Fibroblast of skin of right quadriceps (primary cell): Measurements from ENCODE around the gene COX18.

ENCODE experiments used
- DNase-seq: peaks from one replicate; pipeline ENCODE4 v3.0.0-alpha.2; 2013

Gene COX18

GRCh38 chr4:73051625-73052024, 17.9 kb downstream of the COX18 start:
- no peak for DNase-seq

GRCh38 chr4:73045879-73046278, 23.6 kb downstream of the COX18 start:
- no peak for DNase-seq

GRCh38 chr4:73037057-73037456, 32.5 kb downstream of the COX18 start:
- no peak for DNase-seq

GRCh38 chr4:73036123-73036522, 33.4 kb downstream of the COX18 start:
- no peak for DNase-seq

GRCh38 chr4:73034896-73035295, 34.6 kb downstream of the COX18 start:
- DNase-seq, result no peak

- DNase-seq, result no peak
Measured at GRCh38 chr4:73028621-73029020, 40.9 kb downstream of the COX18 start.

- DNase-seq, result peak; percentile 22
Measured at GRCh38 chr4:73021634-73022033, 47.9 kb downstream of the COX18 start.

- DNase-seq, result peak; percentile 33
Measured at GRCh38 chr4:73019462-73020047, 50.0 kb downstream of the COX18 start.

GRCh38 chr4:73018595-73018994, 50.9 kb downstream of the COX18 start:
- DNase-seq, result no peak

- DNase-seq, result no peak
Measured at GRCh38 chr4:73013310-73013709, 56.2 kb downstream of the COX18 start.

- no peak for DNase-seq
Measured at GRCh38 chr4:73012673-73013072, 56.8 kb downstream of the COX18 start.

- no peak for DNase-seq
Measured at GRCh38 chr4:73011629-73011985, 57.9 kb downstream of the COX18 start.

- no peak for DNase-seq
Measured at GRCh38 chr4:73010789-73011628, 58.5 kb downstream of the COX18 start.

GRCh38 chr4:73007526-73008100, 61.9 kb downstream of the COX18 start:
- no peak for DNase-seq

GRCh38 chr4:73006286-73006990, 63.1 kb downstream of the COX18 start:
- DNase-seq, result no peak

GRCh38 chr4:73005514-73005913, 64.0 kb downstream of the COX18 start:
- DNase-seq, result no peak
